ENCODE measurements around the gene VPS51. TPM values are rescaled to one million over a fixed set of nuclear protein-coding genes. Genes with fewer than 3 reads are reported as not detected.

VPS51 gene
- total and polyA plus RNA-seq, 9 of the 15 experiments (the other 6 are each of a cell fraction or from before 2014, with no cell fraction given): 1.8 to 143 (median 46.8) TPM

GRCh38 chr11:65114538-65115171, 18.6 kb downstream of the VPS51 start:
- no peak for DNase-seq (ENCODE audit: extremely low read depth in 1 of 4, low spot score in 3 of 4)
- no peaks in the 10 kb centered on the region for H3K27me3 ChIP-seq (ENCODE audit: control insufficient read depth in 2 of 2, insufficient read depth in 2 of 2, low read length in 2 of 2)
- 86% methylated on average over 11 of the region's 11 CpGs for WGBS (ENCODE audit: insufficient coverage, low coverage, missing lambda C conversion rate)
- H3K4me1 ChIP-seq (replicated peaks in 1 of 2; ENCODE audit: control insufficient read depth in 2 of 2, insufficient read depth in 2 of 2, low read length in 2 of 2): peaks cover 31 to 66% of the 10 kb centered on the region in 2 experiments
- peaks cover 28% of the 10 kb centered on the region for H3K79me2 ChIP-seq (ENCODE audit: control insufficient read depth, insufficient read depth, low read length)
- no TSS peak for BruUV-seq (replicated peaks)
- intact Hi-C loops (cut with micrococcal nuclease): loop anchor here (5.0 to 10.0 kb wide), 3 partner anchors 200 to 267 kb away; partner anchors contain the start of gene CDC42EP2
- no peak for ATAC-seq
- no peak for FAIRE-seq
- no peak overlapping the region for H3K27ac ChIP-seq (ENCODE audit: extremely low read depth, low read depth, low read length)
- H3K9me3 ChIP-seq (replicated peaks; ENCODE audit: control insufficient read depth, insufficient read depth, low read depth, low read length): no peaks in the 10 kb centered on the region
- in situ Hi-C loops (cut with MboI): no loop called here
- no peaks in the 10 kb centered on the region for H4K20me1 ChIP-seq (replicated peaks; ENCODE audit: control insufficient read depth, insufficient read depth, low read length)
- peaks cover 41% of the 10 kb centered on the region for H3K36me3 ChIP-seq (ENCODE audit: control insufficient read depth, insufficient read depth, low read length)
- 0 out of 4 replicates have a peak overlapping the region, but pooled peaks of 1 of the 2 experiments have one; percentile 12 for H3K9ac ChIP-seq (ENCODE audit: insufficient read depth in 1 of 2, low read depth in 2 of 2, low read length in 2 of 2)
- H3K9me1 ChIP-seq (ENCODE audit: control insufficient read depth, insufficient read depth, low read length): no peaks in the 10 kb centered on the region
- no peak overlapping the region for H2AFZ ChIP-seq (ENCODE audit: low read depth, low read length)
- ChIA-PET POLR2A (interaction anchor here (0.6 to 1.7 kb wide), 7 partner anchors 16 to 371 kb away, joined by 3 to 4 read pairs (median 3); partner anchors contain the start of genes SF1 and SPDYC), CTCF (ENCODE audit: low intra/inter-chr PET ratio) (no interaction called here)
- no peak overlapping the region for H3K4me2 ChIP-seq (ENCODE audit: insufficient read depth, low read length)
- H3K4me3 ChIP-seq: no peak overlapping the region
- TF ChIP-seq HINFP (tag; conservative IDR thresholded peaks at IDR 0.05; ENCODE audit: low read depth) (no peak), POU5F1 (IDR thresholded peaks at IDR 0.05; ENCODE audit: borderline replicate concordance, low read depth, low read length, partially characterized antibody) (no peak), ZNF408 (CRISPR knock-in tag; IDR thresholded peaks at IDR 0.05; ENCODE audit: low read depth) (no peak), NELFE (IDR thresholded peaks at IDR 0.05; ENCODE audit: insufficient read depth, insufficient read length) (no peak), POLR2G (IDR thresholded peaks at IDR 0.05; ENCODE audit: low read depth, low read length) (peak; percentile 67), TCF7L2 (IDR thresholded peaks at IDR 0.05; ENCODE audit: low read depth, low read length) (no peak), ZNF12 (CRISPR knock-in tag; IDR thresholded peaks at IDR 0.05) (no peak), POLR2A (conservative IDR thresholded peaks at IDR 0.05) (0 out of 2 replicates have a peak, but pooled peaks have one; percentile 4), RBM22 (IDR thresholded peaks at IDR 0.05; ENCODE audit: low read depth, low read length, poor library complexity, severe bottlenecking) (peak; percentile 61), KDM5B (IDR thresholded peaks at IDR 0.05; ENCODE audit: insufficient replicate concordance, low read depth, low read length) (peak; percentile 4), ARID4B (CRISPR knock-in tag; IDR thresholded peaks at IDR 0.05) (0 out of 2 replicates have a peak, but pooled peaks have one; percentile 47), FOXJ3 (CRISPR knock-in tag; IDR thresholded peaks at IDR 0.05) (no peak), E2F6 (IDR thresholded peaks at IDR 0.05; ENCODE audit: borderline replicate concordance in 1 of 2, extremely low read depth in 1 of 2, insufficient read depth in 1 of 2, insufficient read length in 1 of 2, low read depth in 1 of 2, low read length in 1 of 2, poor library complexity in 1 of 2, severe bottlenecking in 1 of 2) (no peak)

Measured in K562 (cell line).